GM19397 (cell line): ENCODE results near the gene LSM5.

Experiments
- ATAC-seq: cut with Tn5 transposase; IDR thresholded peaks from one replicate; pipeline ENCODE4 v1.9.1; 2021; ENCODE audit warnings: mild to moderate bottlenecking, moderate library complexity; ENCODE audit not compliant: unreplicated experiment

The LSM5 gene

GRCh38 chr7:32490127-32490796 lies at the start of gene LSM5:
TSS of gene LSM5 (minus strand) at chr7:32490380. CDS start at chr7:32490365, 15 bp downstream.
- peak; percentile 89 for ATAC-seq

DNA sequence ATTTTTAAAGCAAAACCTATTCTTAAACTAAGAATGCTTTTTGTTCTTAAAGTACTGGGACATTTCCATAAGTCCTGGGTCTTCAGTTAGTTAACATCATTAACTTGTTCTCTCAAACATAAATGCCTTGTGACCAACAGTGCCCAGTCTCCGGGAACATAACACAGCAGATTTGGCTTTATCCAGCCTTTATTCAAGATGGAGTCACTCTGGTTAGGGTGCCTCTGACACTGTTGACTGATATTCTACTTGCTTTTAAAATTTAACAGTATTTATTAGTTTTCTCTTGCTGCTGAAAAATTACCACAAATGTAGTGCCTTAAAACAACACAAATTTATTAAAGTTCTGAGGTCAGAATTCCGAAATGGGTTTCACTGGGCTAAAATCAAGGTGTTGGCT lies 49.2 kb upstream of the LSM5 start:
- no peak for ATAC-seq

GRCh38 chr7:32537760-32538159 lies 47.6 kb upstream of the LSM5 start:
- no peak for ATAC-seq

GRCh38 chr7:32536585-32536984 lies 46.4 kb upstream of the LSM5 start:
- no peak for ATAC-seq

- no peak for ATAC-seq
Observed at GRCh38 chr7:32536016-32536415, 45.8 kb upstream of the LSM5 start.

GRCh38 chr7:32535162-32535702 lies 45.1 kb upstream of the LSM5 start:
- ATAC-seq, result no peak

DNA sequence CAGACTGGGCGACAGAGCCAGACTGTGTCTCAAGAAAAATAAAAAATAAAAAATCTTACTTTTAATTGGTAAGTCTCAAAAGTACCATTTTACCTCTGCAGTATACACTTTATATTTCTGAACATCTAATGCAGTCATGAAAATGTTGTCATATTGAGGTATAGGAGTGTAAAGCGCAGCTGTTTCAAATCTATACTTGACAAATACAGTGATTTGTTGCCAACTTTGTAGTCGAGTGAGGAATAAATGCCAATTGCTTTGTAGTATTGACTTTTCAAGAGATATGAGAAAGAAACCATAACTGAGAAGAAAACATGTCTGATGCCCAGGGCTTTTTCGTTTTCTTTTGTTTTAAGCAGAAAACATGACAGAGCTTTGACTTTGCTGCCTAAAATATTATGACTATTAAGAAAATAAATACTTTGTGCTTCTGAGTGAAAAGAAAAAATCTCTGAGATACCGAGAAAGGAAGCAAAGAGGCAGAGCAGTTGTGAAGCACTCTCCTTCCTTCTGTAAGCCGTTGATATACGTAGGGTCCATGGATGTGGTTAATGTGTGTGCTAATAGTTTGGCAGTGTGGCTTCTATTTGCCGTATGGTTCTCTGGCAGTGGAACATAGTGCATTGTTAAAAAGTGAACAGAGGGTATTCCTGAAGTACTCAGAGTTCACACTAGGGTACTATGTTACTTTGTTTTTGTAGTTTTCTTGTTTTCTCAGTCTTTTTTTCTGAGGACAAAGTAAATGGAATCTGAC lies 43.3 kb upstream of the LSM5 start:
- ATAC-seq, result no peak

- ATAC-seq, result no peak
Observed at GRCh38 chr7:32532716-32533115, 42.5 kb upstream of the LSM5 start.

DNA sequence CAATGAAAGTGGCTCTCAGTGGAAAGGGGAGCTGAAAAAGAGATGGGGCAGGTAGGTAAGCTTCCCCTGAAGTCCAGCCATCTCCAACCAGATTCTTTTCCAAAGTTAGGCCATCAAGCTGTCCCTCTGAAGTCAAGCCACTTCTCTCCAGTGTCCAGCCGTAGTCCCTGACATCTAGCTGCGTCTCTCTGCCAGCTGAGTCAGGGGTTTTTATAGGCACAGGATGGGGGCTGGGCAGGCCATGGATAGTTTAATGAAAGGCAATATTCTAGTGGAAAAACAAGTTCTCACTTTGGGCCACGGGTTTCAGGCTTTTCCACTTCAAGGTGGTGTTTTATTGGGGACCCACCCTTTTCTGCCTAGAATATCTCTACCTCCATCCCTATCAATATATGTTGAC lies 41.9 kb upstream of the LSM5 start:
- no peak for ATAC-seq

DNA sequence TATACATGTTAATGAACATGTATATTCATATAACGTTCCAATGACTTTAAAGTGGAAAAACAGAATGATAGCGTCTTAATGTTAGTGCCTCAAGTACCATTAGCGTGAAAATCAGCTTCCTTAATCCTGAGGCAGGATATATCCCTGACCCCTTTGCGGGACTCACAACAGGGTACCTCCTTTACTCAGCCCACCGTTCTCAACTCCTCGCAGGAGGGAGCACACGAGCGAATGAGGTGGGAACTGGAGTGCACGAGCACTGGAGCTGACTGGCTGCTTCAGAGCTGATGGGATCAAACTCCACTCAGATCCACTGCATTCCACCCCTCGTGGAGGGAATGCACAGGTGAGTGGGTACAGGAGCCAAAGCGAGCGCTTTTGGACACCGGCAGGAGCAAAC lies 41.2 kb upstream of the LSM5 start:
- ATAC-seq, result no peak

DNA sequence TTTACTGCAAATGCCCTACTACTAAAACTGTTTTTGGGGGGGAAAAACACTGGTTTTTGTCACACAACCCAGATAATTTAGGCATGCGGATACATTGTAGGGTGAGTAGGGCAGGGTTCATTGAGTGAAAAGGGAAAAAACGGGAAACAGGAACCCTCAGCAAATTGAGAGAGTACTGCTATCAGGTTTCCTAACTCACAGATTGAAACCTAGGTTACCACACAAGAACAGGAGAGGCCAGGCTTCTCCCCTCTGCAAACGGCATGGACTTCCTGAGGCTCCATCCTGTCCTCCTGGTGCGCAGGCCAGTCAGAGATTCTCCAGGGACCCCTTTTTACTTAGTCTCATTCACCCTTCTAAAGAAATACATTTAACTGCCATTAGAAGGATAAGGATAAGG lies 35.7 kb upstream of the LSM5 start:
- ATAC-seq, result no peak

- ATAC-seq, result no peak
Observed at GRCh38 chr7:32524631-32525030, 34.5 kb upstream of the LSM5 start.

DNA sequence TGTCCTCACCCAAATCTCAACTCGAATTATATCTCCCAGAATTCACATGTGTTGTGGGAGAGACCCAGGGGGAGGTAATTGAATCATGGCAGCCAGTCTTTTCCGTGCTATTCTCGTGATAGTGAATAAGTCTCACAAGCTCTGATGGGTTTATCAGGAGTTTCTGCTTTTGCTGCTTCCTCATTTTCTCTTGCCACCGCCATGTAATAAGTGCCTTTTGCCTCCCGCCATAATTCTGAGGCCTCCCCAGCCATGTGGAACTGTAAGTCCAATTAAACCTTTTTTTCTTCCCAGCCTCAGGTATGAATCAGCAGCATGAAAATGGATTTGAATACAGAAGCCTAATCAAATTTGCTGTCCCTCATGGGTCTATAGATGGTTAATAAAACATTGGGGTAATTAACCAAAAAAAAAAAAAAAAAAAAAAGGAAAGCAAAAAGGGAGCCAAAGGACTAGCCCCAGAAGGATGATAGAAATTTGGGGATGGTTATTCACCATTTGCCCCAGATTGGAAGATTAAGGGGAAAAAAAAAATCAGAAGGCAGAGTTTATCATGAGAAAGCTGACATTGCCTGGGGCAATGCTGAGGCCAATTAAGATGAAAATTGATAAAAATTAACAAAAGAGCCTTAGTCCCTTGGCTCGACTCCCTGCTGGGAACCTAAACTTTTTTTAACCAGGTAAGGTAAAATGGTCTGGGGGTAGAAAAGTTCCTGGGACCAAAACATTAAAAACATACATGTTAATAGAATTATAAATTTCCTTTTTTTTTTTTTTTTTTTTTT lies 32.8 kb upstream of the LSM5 start:
- no peak for ATAC-seq

- no peak for ATAC-seq
Observed at GRCh38 chr7:32519763-32520162, 29.6 kb upstream of the LSM5 start.

DNA sequence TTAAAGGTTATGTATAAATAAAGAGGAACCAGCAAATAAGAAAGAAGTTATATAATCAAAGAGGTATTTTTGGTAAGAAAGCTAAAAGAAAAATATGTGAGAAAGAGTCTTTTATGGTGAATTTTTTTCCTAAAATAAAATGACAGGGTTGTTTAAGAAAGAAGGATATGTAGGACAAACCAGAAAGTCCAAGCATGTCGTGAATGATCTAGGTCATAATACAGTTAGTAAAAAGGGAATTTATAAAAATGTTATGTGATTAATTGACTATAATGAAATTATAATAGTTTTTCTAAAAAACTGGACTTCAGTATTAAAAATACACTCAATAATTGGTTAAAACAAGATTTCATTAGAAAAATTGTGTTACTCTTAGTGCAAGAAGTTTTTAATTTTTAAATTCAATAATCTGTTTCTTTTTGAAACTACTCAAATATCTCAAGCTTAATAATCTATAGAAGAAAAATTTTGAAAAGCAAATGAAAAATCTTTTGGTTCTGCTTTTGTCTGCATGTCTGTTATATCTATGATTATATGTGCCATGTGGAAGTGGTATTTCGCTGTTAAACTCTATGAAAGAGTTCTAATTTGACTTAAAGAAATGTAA lies 28.5 kb upstream of the LSM5 start:
- ATAC-seq, result no peak

- no peak for ATAC-seq
Observed at GRCh38 chr7:32516551-32517100, 26.4 kb upstream of the LSM5 start.

DNA sequence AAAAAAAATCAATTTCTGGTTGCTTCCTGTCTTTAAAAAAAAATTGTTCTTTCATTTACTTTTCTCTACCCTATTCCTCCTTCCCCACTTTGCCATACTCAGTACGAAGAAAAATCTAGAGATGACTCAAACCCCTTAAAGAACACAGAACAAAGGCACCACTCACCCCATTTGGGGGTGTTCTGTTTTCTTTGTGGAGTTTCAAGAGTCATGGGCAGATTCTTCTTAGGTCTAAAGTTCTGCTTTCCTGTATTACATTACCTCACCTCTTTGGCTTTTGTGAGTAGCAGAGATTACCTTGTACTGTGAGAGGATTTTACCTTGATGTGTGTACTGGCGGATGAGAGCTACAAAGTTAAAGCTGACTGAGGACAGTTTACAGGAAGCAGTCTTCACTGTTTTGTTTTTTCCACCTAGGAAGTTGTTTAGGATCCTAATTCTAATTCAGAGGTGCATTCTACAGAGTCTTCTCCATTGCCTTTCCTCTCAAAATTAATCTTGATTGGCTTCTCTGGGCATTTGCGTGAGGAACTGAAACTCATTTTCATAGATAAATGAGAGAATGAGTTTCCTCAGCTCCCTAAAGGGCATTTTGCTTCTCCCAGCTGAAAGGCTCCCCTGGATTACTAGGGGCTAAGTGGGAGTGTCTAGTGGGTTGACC lies 25.8 kb upstream of the LSM5 start:
- no peak for ATAC-seq

DNA sequence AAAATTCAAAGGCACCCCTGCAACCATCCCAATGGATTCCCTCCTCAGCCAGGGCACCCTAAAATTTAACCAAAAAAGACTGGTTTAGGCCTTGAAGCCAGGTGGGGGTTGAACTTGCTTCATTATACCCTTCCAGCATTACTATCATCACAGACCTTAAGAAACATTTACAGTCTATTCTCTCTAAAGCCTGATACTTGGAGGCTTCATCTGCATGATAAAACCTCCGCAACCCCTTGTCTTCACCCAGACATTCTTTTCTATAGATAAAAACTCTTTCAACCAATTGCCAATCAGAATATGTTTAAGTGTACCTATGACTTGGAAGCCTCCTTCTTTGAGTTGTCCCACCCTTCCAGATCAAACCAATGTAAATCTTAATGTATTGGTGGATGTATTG lies 23.0 kb upstream of the LSM5 start:
- no peak for ATAC-seq

DNA sequence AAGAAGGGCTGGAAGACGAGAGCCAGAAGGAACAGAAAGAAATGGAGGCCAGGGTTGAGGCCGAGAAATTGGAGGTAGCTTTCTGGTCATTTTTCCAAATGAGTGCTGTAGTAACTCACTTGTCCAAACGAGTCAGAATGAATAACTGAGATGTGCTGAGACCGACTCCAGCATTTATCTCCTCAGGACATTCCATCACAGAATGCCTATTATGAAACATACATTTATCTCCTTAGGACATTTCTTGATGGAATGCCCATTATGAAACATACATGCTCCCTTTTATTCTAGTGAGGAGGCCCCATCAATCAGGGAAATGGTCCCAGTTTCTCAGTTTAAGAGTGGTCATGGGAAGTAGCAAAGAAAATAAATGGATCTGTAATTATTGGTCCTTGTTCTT lies 21.6 kb upstream of the LSM5 start:
- no peak for ATAC-seq

GRCh38 chr7:32507414-32507813 lies 17.2 kb upstream of the LSM5 start:
- no peak for ATAC-seq
